Testis (tissue), 2 donors: ENCODE data around the gene MAGI1.

Source experiments
- CTCF ChIP-seq, 3 experiments: fragments of 450-650 bp in 2 of 3; fragments of 200-600 bp in 1 of 3; sonication (generic) in 1 of 3; IDR thresholded peaks; one replicate each; pipeline ENCODE4 v1.5.1; 2016 to 2019; ENCODE audit warnings: antibody characterized with exemption in 3 of 3, mild to moderate bottlenecking in 2 of 3, moderate library complexity in 1 of 3
- POLR2A ChIP-seq: fragments of 450-650 bp; IDR thresholded peaks from one replicate; pipeline ENCODE4 v1.6.1; 2017; ENCODE audit warnings: antibody characterized with exemption, mild to moderate bottlenecking, moderate library complexity

GRCh38 chr3:65950340-65951326, 88.1 kb downstream of the MAGI1 start:
- TF ChIP-seq CTCF (IDR thresholded peaks at IDR 0.05) (no peak), POLR2A (no peak)
